Measurements from ENCODE around the gene ENOSF1.
"Not testable (repeated sequence)": the region's sequence is repeated elsewhere in the genome, so short reads cannot be mapped to it uniquely, and the experiment has no call there.

Gene ENOSF1

GRCh38 chr18:703213-703967 lies 9.0 kb downstream of the ENOSF1 start:
- no peak for DNase-seq

GRCh38 chr18:697800-698199 lies 14.6 kb downstream of the ENOSF1 start:
- DNase-seq: no peak

GRCh38 chr18:697012-697411 lies 15.4 kb downstream of the ENOSF1 start:
- no peak for DNase-seq

DNA sequence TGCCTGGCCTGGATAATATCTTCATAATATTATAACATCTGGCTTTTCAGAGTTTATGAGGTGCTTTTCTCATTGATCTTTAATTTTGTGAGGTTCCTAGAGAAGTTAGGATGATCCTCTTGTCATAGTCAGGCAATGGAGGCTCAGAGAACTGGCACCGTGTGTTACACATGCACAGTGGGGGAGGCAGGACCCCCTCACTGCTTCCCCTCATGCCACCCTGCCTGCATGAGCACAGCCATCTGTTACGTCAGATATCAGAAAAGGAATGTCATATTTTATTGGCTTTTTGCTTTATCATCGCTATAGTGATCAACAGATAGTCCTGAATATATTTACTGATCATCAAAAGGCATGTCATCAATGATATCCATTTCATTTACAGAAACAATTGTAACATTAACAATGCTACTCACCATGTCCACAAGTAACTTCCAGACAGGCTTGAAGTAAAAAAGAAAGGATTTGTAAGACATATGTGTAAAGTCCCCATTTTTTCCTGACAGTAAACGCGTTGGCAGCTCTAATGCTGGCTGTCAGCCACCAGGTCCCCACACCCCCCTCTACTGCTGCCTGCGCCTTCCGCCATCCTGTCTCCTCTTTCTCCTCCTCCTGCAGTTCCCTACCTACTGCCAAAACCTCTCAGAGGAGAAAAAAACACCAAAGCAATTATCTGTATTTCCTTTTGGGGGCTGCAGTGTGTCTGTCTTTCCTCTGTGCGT lies 18.8 kb downstream of the ENOSF1 start:
- no peak for DNase-seq

- no peak for DNase-seq
Observed at GRCh38 chr18:692824-693223, 19.6 kb downstream of the ENOSF1 start.

GRCh38 chr18:688323-688722 lies 24.1 kb downstream of the ENOSF1 start:
- DNase-seq: no peak

DNA sequence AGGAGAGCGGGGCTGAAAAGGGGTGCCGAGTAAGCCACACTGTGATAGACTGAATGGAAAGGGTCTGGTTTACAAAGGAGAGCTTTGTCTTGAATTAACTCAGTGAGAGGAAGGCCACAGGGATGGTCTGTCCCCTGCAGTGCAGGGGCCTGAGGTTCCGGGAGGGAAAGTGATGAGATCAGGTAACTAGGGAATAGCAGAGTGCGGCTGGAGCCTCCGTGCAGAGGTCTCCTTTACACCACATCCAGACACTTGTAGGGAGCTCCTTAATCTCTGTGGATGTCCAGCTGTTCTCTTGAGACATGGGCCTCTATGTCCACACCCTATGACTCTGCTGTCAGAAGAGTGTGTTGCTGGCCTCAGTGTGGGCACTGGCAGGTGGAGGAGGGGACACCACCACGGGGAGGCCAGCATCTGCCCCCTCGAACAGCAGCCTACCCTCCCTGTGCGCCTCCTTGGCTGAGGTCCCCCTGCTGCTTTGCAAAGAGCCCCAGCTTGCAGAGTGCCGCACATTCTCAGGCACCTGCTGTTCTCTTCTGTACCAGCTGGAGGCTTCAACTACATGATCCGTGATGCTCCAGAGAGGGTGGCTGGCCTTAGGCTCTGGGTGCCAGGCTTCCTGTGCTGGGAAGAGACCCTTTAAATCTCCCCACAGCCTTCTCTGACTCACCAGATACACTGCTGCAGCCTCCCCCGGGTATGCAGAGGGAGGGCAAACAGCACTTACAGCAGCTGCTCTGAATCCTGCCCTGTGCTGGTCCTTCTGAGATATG lies 25.9 kb downstream of the ENOSF1 start:
- DNase-seq: no peak

DNA sequence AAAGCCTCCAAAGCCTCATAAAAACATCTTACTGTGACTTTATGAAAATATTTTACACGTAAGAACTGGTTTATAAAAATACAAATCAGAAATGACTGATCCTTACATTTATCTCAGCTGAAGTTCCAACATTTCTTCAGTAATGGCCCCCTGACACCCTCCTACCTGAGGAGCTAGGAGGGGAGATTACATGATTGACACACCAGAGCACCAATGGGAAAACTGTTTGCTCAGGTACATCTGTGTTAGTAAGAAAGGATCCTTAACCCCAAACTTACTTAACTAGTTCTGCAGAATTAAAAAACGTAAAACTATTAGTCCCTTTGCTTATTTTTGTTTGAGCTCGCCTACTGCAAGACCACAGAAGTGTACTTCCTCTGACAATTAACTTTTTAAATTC lies 27.0 kb downstream of the ENOSF1 start:
- DNase-seq: no peak

DNA sequence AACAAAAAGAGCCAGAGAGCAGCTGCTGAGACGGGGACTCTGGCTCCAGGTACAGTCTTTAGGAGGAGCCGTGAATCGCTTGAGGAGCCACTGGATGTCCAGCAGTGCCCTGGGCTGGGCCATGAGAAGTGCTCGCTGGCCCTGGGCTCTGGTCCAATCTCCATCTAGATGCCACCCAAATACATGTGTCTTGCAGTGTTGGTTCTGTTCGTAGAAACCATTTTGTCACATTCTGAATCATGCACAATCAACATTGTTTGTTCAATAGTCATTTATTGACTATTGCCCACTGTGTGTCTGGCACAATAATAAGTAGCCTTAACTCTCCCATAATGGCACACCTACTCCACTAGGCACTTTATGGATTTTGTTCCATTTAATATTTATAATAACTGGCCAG lies 28.9 kb downstream of the ENOSF1 start:
- no peak for DNase-seq

DNA sequence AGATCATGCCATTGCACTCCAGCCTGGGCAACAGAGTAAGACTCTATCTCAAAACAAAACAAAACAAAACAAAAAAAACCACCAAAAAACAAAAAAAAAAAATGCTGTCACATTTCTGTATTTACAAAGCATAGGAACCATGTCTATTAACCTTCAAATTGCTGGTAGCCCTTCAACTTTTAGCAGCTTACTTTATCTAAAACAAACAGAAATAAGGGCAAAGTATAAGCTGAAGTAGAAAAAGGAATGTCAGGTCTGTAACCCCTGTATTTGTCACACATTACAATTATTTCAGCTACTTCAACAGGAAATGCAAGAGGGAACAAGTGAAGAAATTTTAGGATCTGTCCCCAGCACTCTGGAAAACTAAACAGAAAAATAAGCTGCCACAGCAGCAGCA lies 29.6 kb downstream of the ENOSF1 start:
- DNase-seq: no peak

DNA sequence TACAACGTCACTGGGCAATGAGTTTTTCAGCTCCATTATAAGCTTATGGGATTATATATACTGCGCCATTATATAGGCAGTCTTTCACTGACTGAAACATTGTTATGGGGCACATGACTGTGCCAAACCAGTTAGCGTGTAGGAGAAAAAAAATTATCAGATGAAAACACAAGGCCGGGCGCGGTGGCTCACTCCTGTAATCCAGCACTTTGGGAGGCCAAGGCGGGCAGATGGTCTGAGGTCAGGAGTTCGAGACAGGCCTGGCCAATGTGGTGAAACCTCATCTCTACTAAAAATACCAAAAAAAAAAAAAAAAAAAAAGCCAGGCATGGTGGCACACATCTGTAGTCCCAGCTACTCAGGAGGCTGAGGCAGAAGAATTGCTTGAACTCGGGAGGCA lies 30.0 kb downstream of the ENOSF1 start:
- not testable (repeated sequence) for DNase-seq

- DNase-seq: no peak
Observed at GRCh38 chr18:681985-682384, 30.4 kb downstream of the ENOSF1 start.

GRCh38 chr18:680392-680791 lies 32.0 kb downstream of the ENOSF1 start:
- DNase-seq: no peak

- DNase-seq: no peak
Observed at GRCh38 chr18:679516-679915, 32.9 kb downstream of the ENOSF1 start.

DNA sequence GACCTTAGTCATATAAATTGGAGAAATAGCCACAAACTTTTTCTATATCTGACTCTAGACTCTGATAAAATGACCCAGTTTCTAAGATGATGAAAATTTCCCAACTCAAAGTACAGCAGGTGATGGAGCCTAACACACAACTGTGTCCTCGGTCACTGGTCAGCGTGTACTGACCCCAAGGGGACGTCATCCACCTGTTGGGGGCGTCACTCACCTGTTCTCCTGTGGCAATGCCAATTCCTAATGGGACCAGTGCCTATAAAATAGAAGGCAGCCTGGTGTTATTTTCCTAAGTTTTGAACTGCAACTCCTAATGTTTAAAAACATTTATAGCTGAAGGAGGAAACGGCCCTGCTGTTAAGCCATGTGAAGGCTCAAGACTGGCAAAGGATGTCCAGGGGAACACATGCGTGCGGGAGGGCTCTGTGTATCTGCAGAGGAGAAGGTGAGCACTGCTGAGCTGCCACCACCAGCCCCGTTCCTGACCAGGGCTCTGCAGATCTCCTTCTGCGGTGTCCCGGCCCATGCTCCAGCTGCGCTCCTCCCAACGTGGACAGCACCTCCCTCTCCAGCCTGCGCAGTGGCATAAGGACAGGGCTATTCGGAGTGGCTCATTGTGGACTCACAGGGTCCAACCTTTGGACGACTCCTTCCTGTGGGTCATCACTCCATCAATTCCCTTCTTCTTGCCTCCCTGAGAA lies 33.8 kb downstream of the ENOSF1 start:
- DNase-seq: no peak

DNA sequence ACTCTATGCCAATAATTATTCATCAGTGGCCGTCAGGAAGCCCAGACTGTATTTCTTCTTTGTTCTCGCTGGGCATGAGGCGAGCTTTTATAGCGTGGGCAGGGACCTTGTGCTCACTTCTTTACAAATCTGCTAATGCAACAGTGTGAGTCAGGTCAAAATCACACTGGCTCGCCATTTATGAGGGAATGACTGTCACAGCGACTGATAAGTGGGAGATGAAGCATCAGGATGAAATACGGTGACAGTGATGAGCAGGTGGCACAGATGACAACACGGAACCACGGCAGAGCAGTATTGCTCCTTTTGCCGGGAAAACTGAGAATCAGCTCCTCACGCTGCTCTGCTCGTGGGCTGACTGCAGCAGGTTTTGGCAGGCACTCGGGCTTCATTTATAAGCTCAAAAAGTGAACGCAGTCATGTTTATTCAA lies 34.5 kb downstream of the ENOSF1 start:
- no peak for DNase-seq

GRCh38 chr18:677145-677544 lies 35.3 kb downstream of the ENOSF1 start:
- no peak for DNase-seq

DNA sequence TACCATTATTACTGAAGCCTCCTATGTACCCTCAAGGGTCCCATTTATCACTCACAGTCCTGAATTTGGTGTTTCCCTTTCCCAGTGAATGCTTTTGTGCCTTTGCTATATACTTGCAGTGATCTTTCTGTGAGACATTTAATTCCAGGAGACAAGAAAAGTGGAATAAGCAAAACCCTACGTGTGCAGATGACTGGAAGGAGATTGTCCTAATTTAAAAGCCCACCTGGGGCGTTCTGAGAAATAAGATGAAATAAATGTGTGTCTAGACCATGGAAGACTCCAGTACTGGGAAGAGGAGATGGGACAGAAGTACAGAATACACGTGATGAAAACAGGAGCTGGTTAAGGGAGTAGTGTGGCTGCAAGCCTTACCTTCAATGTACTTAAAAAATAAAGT lies 35.7 kb downstream of the ENOSF1 start:
- DNase-seq: no peak

DNA sequence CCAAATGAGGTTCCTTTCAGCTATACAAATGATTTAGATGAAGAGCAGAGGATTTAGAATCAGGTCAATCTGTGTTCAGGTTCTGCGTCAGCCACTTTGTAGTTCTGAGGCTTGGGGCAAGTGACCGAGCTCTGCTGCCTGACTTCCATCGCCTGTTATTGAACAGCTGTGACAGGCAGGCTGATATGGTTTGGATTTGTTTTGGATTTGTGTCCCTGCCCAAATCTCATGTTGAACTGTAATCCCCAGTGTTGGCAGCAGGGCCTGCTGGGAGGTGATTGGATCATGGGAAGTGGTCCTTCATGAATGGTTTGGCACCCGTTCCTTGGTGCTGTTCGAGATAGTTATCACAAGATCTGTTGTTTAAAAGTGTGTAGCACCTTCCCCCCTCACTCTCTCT lies 36.4 kb downstream of the ENOSF1 start:
- no peak for DNase-seq

- DNase-seq: no peak
Observed at GRCh38 chr18:675307-675706, 37.1 kb downstream of the ENOSF1 start.

- DNase-seq: no peak
Observed at GRCh38 chr18:673769-674168, 38.7 kb downstream of the ENOSF1 start.

DNA sequence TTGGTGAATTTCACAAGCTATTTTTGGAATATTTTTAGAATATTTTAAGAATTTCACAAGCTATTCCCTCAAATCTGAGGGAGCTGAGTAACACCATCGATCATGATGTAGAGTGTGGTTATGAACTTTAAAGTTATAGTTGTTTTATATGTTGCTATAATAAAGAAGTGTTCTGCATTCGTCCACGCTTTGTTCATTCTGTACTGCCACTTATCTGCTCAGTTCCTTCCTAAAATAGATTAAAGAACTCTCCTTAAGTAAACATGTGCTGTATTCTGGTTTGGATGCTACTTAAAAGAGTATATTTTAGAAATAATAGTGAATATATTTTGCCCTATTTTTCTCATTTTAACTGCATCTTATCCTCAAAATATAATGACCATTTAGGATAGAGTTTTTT lies 39.1 kb downstream of the ENOSF1 start:
- no peak for DNase-seq

- no peak for DNase-seq
Observed at GRCh38 chr18:671405-671804, 41.0 kb downstream of the ENOSF1 start.
